Hematopoietic multipotent progenitor cell treated with erythropoietin and hydrocortisone succinate and interleukin-3 and kit ligand, for 15 days (in vitro differentiated cells): ENCODE results near the gene RPL4.
"Not testable (repeated sequence)": the region's sequence is repeated elsewhere in the genome, so short reads cannot be mapped to it uniquely, and the experiment has no call there.

Experiments used
- DNase-seq: peaks from one replicate; pipeline ENCODE4 v3.0.0-alpha.2; 2015; ENCODE audit warnings: low spot score

Gene RPL4

DNA sequence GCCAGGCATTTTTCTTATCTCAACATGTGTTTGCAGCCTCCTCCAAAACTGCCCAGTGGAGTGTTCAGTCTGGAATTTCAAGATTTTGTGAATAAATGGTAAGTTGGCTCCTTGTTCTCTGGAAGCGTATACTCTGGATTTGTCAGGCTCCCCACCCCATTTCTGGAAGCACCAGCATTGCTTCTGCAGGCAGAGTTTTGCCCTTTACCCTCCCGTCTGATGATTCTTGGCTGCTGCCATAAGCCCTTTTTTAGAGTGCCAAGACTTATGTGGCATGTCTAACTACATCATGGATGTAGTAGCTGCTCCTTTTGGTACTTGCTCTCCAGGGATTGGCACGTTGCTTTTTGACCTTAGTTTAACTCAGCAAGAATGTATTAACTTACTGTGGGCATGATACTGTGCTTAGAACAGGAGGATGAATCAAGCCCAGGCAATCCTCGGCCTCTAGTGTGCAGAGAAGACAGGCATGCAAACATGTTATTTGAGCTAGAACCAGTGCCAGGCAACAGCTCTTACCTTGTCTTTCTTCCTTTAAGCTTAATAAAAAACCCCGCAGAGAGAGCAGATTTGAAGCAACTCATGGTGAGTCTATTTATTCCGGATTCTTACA, 15.4 kb downstream of the RPL4 start:
- no peak for DNase-seq

DNA sequence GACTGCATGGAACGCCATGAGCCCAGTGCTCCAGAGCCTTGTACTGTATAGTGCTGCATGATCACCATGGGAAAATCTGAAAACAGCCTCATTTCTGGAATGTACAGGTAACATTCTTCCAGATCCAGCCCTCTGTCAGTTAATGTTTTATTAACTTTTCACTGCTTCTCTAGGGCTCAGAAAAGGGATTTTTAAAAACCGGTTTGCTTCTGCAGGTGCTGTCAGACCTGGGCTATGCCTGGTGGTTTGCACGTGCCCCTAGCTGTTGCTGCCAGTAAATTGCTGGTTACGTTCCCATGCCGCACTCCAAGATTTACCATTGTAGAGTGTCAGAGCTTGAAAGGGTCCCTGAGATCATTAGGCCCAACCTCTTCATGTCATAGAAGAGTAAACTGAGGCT, 16.1 kb downstream of the RPL4 start:
- DNase-seq, result no peak

DNA sequence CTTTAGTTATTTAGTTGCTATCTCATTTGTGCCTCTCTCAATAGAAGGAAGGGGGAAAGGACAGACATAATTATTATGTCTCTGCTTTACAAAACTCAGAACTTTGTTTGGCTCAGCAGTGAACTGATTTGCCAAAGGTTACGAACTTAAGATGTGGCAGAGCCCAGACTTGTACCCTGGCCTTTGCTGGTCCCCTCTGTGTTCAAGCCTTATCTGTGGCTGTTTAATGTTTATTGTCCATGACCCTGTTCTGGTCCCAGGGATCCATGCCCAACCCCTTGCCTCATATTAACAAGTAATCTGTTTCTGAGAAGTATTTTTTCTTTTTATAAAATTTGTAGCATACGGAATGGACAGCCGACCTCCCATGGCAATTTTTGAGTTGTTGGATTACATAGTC, 17.8 kb downstream of the RPL4 start:
- DNase-seq, result no peak

GRCh38 chr15:66484539-66485112, 20.0 kb downstream of the RPL4 start:
- DNase-seq, result no peak

- DNase-seq, result no peak
Observed at GRCh38 chr15:66483131-66483566, 21.5 kb downstream of the RPL4 start.

GRCh38 chr15:66482539-66482938, 22.1 kb downstream of the RPL4 start:
- DNase-seq, result no peak

DNA sequence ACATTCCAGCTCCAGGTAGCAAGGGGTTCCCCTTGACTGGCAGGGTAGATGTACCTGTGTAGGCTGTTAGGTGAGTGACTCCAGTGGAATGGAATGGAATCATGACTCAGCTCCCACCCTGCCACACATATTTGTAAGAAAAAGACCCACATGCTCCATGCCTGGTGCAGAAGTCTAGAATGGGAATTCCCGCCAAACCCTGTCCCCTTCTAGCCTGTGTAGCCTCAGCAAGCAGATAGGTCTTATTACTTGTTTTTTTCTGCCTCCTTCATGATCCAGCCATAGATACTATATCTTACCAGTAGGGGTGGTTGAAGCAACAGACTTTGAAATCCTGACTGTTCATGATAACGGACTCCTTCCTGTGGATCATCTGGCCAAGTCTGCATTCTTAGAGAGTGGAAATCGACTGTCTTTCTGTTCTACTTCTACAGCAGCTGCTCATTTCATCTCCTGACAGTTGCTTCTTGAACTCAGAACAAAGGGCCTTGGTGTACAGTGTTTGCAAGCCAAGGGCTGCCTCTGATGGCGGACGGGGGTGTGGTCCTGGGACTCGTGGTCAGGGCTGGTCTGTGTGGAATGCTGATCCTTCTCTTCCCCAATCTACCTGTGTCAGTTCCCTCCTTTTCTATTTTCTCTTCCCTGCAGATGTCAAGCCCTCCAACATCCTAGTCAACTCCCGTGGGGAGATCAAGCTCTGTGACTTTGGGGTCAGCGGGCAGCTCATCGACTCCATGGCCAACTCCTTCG, 23.4 kb downstream of the RPL4 start:
- peak; percentile 14 for DNase-seq

DNA sequence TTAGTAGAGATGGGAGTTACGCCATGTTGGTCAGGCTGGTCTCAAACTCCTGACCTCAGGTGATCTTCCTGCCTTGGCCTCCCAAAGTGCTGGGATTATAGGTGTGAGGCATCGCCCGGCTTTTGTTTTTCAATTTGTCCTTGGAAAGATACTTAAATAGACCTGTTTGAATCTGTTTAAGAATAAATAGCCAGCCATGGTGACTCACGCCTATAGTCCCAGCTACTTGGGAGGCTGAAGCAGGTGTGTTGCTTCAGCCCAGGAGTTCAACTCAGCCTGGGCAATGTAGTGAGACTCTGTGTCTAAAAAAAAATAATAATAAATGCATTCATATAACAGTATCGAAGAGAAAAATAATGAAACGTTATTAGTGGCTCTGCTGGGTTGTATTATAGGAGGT, 24.4 kb downstream of the RPL4 start:
- no peak for DNase-seq

- no peak for DNase-seq
Observed at GRCh38 chr15:66477011-66477410, 27.6 kb downstream of the RPL4 start.

DNA sequence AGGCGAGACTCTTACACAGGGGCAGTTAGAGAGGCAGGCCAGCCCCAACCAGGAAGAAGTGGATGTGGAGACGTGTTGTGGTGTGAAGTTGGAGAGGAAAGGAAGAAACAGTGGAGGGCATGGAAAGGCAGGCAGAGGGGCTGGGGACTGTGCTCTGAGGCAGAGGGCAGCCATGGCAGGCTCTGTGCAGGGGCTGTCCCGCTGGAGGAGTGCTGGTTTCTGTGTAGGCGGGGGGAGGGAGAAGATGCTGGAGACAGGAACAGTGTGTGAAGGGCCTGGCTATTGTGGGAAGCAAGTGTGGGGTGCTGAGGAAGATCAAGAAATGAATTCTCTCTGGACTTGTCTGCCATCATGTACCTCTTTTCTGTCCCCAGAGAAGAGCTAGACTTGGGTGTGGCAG, 28.1 kb downstream of the RPL4 start:
- no peak for DNase-seq

DNA sequence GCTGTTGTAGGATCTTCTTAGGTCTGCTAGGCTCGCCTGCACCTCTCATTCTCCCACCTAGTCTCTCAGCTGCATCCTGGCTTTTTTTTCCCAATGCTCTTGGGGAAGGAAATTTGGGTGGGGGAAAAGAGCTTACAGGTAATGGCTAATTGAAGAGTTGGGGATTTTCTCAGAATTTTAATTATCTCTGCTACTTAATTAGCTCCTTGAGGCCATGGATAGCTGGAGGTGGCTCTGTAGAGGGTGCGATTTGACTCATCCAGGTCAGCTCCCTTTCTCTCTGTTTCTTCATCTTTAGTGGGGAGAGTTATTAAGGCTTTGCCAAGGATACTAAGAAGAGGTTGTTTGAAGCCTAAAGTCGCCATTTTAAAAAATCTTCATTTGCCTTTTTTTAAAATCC, 29.7 kb downstream of the RPL4 start:
- no peak for DNase-seq

DNA sequence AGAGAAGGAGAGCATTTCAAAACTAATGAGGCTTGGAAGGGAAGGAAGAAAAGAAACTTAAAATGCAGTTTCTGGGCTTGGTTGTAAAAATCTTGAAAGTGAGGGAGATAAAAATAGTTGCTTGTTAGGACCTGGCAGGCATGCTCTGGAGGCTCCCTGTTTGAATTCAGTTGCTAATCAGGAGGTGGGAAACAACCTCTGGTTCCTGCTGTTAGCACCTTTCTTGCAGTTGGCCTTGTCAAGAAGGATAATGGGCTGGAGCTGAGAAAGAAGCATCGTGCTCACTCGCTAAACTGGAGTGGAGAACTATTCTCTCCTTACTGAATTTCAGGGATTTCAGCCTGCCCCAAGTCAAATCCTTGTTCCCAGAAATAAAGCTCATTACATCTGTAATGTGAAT, 30.5 kb downstream of the RPL4 start:
- no peak for DNase-seq

DNA sequence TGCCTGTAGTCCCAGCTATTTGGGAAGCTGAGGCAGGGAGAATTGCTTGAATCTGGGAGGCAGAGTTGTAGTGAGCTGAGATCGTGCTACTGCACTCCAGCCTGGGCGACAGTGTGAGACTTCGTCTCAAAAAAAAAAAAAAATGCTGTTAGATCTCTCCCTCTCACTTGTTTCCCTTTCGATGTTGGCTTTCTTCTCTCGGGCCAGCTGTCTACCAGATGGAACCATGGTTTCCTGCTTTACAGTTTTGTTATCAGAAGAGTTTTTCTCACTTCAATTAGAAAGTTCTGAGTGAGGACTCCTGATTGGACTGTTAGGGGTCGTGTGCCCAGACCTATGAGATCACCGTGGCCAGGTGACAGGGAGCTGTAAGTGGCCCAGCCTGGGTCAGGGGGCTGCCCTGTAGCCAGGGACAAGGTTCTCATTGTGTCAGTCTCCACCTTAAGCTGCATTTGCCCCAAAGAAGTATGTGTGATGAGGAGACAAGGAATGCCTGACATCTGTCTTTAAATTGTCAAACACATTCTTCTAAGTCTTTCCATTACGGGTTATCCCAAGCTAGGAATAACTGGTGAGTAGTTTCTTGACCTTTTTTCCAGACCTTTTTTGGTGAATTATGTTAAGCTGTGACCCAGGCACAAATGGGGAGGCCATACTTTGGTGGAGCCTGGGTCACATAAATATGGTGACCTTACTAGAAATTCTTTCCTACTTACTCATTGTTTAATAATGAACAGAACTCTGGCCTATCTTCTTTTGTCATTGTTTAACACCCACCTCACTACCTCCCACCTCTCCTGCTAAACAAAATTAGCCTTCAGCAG, 32.3 kb downstream of the RPL4 start:
- no peak for DNase-seq

- DNase-seq, result not testable (repeated sequence)
Observed at GRCh38 chr15:66470825-66471224, 33.8 kb downstream of the RPL4 start.

GRCh38 chr15:66467162-66468040, 37.3 kb downstream of the RPL4 start:
- DNase-seq, result not testable (repeated sequence)

DNA sequence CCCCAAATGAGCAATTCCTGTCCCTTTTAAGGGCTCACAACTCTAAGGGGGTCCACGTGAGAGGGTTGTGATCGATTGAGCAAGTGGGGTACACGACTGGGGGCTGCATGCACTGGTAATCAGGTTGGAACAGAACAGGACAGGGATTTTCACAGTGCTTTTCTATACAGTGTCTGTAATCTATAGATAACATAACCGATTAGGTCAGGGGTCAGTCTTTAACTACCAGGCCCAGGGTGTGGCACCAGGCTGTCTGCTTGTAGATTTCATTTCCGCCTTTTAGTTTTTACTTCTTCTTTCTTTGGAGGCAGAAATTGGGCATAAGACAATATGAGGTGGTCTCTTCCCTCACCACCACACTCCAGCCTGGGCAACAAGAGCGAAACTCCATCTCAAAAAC, 39.4 kb downstream of the RPL4 start:
- DNase-seq, result not testable (repeated sequence)

- DNase-seq, result no peak
Observed at GRCh38 chr15:66462627-66463026, 42.0 kb downstream of the RPL4 start.

GRCh38 chr15:66461917-66462316, 42.7 kb downstream of the RPL4 start:
- no peak for DNase-seq

- DNase-seq, result not testable (repeated sequence)
Observed at GRCh38 chr15:66461294-66461693, 43.4 kb downstream of the RPL4 start.

DNA sequence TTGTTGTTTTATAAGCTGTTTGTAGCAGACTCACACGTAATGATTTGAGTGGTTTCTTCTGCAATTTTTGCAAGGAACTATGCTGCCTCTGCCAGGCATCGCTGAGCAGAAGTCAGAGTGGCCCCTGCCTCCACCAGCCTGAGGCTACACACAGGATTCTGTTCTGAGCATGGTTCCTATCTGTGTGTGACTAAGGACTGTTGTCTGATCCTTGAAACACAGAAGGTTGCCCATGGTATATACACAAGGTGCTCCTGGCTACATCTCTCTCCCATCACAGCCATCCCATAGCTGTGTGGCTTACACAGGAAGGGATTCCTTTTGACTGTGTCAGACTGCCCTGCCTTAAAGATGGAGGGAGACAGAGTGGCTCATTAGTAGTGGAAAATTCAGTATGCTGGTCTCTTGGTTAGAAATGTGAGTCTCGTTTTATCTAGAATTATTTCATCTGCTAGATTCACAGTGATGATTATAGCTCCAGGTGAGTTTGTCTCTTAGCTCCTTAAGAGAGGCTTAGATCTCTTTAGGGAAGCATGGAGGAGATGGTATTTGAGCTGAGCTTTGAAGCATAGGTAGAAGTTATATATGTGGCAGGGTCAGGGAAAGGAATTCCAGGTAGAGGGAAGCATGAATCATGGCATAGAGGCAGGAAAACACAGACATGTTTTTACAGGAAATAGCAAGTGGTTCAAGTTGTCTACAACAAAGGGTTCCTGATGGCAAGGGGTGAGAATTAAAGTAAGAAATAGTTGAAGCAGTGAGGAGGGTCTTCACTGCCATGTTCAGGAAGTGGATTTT, 44.6 kb downstream of the RPL4 start:
- DNase-seq, result no peak

DNA sequence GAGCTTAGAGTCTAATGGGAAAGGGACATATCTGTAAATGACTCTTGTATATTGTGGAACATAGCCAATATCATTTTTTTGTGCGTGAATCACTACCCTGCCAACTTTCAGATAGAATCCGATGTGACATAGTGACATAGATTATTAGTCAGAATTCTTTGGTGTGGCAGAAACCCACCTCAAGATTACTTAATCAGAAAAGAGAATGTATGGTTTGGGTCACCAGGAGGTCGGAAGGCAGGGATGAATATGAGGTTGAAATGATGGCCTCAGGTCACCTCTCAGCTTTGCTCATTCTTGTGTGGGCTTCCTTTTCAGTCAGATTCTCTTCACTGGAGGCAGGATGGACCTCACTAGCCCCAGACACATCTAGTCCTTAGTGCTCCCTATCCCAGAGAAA, 48.4 kb downstream of the RPL4 start:
- DNase-seq, result no peak
